B cell (primary cell): ENCODE data around the gene PTPRN2. TPM values are rescaled to one million over a fixed set of nuclear protein-coding genes. Genes with fewer than 3 reads are reported as not detected.

Experiments
- ATAC-seq: fragments of 200-7000 bp; cut with Tn5 transposase; one replicate; pipeline ENCODE4 v1.10.0; 2021; ENCODE audit warnings: low read depth, mild to moderate bottlenecking, moderate number of reproducible peaks, moderate library complexity
- CTCF ChIA-PET: fragments of 350-600 bp; sonication (Branson Sonifier 250); formaldehyde crosslinking; loops from one replicate; lab custom pipeline; 2021; ENCODE audit warnings: antibody characterized with exemption, inconsistent platforms; lab: Charles Lee
- POLR2A ChIA-PET: fragments of 350-600 bp; sonication (Branson Sonifier 250); formaldehyde crosslinking; loops from one replicate; lab custom pipeline; 2021; ENCODE audit warnings: antibody characterized with exemption; lab: Charles Lee
- DNase-seq: peaks from one replicate; pipeline ENCODE4 v3.0.0; 2013
- H2AFZ ChIP-seq: 2 replicates; pipeline ENCODE4 v1.6.1; 2012; ENCODE audit warnings: mild to moderate bottlenecking, low read depth, low read length; ENCODE audit not compliant: insufficient read depth, poor library complexity, severe bottlenecking
- H3K27ac ChIP-seq, 2 donors: 1 replicate in 1 of 2; 2 replicates in 1 of 2; pipeline ENCODE4 v1.5.1; 2012 to 2013; ENCODE audit warnings: low read length in 2 of 2, mild to moderate bottlenecking in 2 of 2, moderate library complexity in 1 of 2
- H3K27me3 ChIP-seq, 4 experiments: fragments of 200-600 bp in 1 of 4; sonication (generic) in 1 of 4; replicated peaks in 1 of 4; 1 replicate in 2 of 4; 2 replicates in 2 of 4; pipeline versions ENCODE4 v1.6.1 to v1.7.0; 2013 to 2016; ENCODE audit warnings: low read length in 3 of 4, mild to moderate bottlenecking in 2 of 4, mixed read lengths in 1 of 4, moderate library complexity in 1 of 4; ENCODE audit not compliant: insufficient read depth in 4 of 4, control insufficient read depth in 3 of 4; ENCODE audit errors: control extremely low read depth in 1 of 4
- H3K36me3 ChIP-seq, 2 experiments: replicated peaks in 1 of 2; 1 replicate in 1 of 2; 2 replicates in 1 of 2; pipeline versions ENCODE4 v1.6.1 to v1.7.1; 2013; ENCODE audit warnings: low read length in 1 of 2; ENCODE audit not compliant: insufficient read depth in 2 of 2, control insufficient read depth in 1 of 2; ENCODE audit errors: control extremely low read depth in 1 of 2, extremely low read depth in 1 of 2
- H3K4me1 ChIP-seq, 2 donors: fragments of 200-600 bp in 1 of 2; sonication (generic) in 1 of 2; 1 replicate in 1 of 2; 2 replicates in 1 of 2; pipeline versions ENCODE4 v1.5.1 to v1.6.1; 2013 to 2017; ENCODE audit warnings: low read length in 2 of 2; ENCODE audit not compliant: control insufficient read depth in 2 of 2, insufficient read depth in 2 of 2
- H3K4me2 ChIP-seq: replicated peaks from 2 replicates; pipeline ENCODE3; 2012; ENCODE audit warnings: mild to moderate bottlenecking, low read depth, low read length; ENCODE audit not compliant: poor library complexity, severe bottlenecking
- H3K4me3 ChIP-seq, 5 experiments: fragments of 200-600 bp in 1 of 5; sonication (generic) in 1 of 5; 1 replicate in 3 of 5; 2 replicates in 2 of 5; pipeline versions ENCODE4 v1.5.1 to v1.7.0; 2011 to 2016; ENCODE audit warnings: low read length in 4 of 5, mild to moderate bottlenecking in 4 of 5, low read depth in 2 of 5, control low read depth in 1 of 5, moderate library complexity in 1 of 5; ENCODE audit not compliant: insufficient read depth in 1 of 5; ENCODE audit errors: control extremely low read depth in 1 of 5, extremely low read depth in 1 of 5
- H3K79me2 ChIP-seq: fragments of 200-600 bp; sonication (generic); one replicate; pipeline ENCODE4 v1.6.0; 2016; ENCODE audit warnings: low read length; ENCODE audit not compliant: control insufficient read depth, insufficient read depth
- H3K9ac ChIP-seq: fragments of 200-600 bp; sonication (generic); 2 replicates; pipeline ENCODE4 v1.6.1; 2017; ENCODE audit warnings: mild to moderate bottlenecking, low read length, moderate library complexity
- H3K9me3 ChIP-seq, 3 donors: one replicate each; pipeline versions ENCODE4 v1.6.1 to v1.7.1; 2013; ENCODE audit warnings: low read length in 2 of 3; ENCODE audit not compliant: control insufficient read depth in 2 of 3, insufficient read depth in 1 of 3; ENCODE audit errors: control extremely low read depth in 1 of 3
- H4K20me1 ChIP-seq: 2 replicates; pipeline ENCODE4 v1.6.0; 2012; ENCODE audit warnings: mild to moderate bottlenecking, low read length; ENCODE audit not compliant: insufficient read depth, control insufficient read depth, poor library complexity, severe bottlenecking
- H3K27ac Mint-ChIP-seq: one replicate; pipeline ENCODE4 v1.8.0; 2021; ENCODE audit warnings: mixed read lengths
- H3K27me3 Mint-ChIP-seq: one replicate; pipeline ENCODE4 v1.8.0; 2021; ENCODE audit warnings: mixed read lengths
- H3K4me1 Mint-ChIP-seq: one replicate; pipeline ENCODE4 v1.8.0; 2021; ENCODE audit warnings: mixed read lengths
- H3K4me3 Mint-ChIP-seq: one replicate; pipeline ENCODE4 v1.8.0; 2021; ENCODE audit warnings: mixed read lengths
- H3K9me3 Mint-ChIP-seq: one replicate; pipeline ENCODE4 v1.8.0; 2022; ENCODE audit warnings: mixed read lengths; ENCODE audit not compliant: insufficient read depth
- EZH2 ChIP-seq: IDR thresholded peaks from 2 replicates; pipeline ENCODE4 v1.6.1; 2012; ENCODE audit warnings: borderline replicate concordance, low read depth, mild to moderate bottlenecking, moderate library complexity, low read length; ENCODE audit not compliant: insufficient read depth, poor library complexity, severe bottlenecking
- WGBS: methylation state at CpG from one replicate; pipeline ENCODE4 v1.1.5; 2013; ENCODE audit warnings: missing lambda C conversion rate; ENCODE audit not compliant: insufficient coverage; 5-methylcytosine and 5-hydroxymethylcytosine counted together
- intact Hi-C: fragments of 100-400 bp; cut with micrococcal nuclease; formaldehyde crosslinking; loops from one replicate; pipeline ENCODE4 v1.10.0; 2022
- polyA plus RNA-seq: library from polyadenylated mRNA; depleted of rRNA; stranded (reverse); fragments of >200 nt; gene quantifications from 2 replicates; pipeline ENCODE4 v1.2.3, GENCODE V29; 2012
- total RNA-seq, 2 donors: library from RNA; stranded (reverse); fragments of 120-200 nt in 1 of 2; gene quantifications; 1 replicate in 1 of 2; 2 replicates in 1 of 2; pipeline versions ENCODE4 v1.2.3 to v1.2.4, GENCODE V29; 2013 to 2022
- TF ChIP-seq, protein P1 (sequence below): fragments of 200-600 bp; IDR thresholded peaks from one replicate; pipeline ENCODE4 v1.8.0; 2022; ENCODE audit warnings: antibody characterized with exemption, mild to moderate bottlenecking

Gene PTPRN2
- total and polyA plus RNA-seq, 2 donors (not counting 1 experiment from before 2014, with no cell fraction given), result 2.0 to 5.0 TPM

GRCh38 chr7:157972914-157973313 lies 614.7 kb downstream of the PTPRN2 start:
- DNase-seq, result no peak
- no peak overlapping the region for H3K4me2 ChIP-seq
- TF ChIP-seq, protein P1, sequence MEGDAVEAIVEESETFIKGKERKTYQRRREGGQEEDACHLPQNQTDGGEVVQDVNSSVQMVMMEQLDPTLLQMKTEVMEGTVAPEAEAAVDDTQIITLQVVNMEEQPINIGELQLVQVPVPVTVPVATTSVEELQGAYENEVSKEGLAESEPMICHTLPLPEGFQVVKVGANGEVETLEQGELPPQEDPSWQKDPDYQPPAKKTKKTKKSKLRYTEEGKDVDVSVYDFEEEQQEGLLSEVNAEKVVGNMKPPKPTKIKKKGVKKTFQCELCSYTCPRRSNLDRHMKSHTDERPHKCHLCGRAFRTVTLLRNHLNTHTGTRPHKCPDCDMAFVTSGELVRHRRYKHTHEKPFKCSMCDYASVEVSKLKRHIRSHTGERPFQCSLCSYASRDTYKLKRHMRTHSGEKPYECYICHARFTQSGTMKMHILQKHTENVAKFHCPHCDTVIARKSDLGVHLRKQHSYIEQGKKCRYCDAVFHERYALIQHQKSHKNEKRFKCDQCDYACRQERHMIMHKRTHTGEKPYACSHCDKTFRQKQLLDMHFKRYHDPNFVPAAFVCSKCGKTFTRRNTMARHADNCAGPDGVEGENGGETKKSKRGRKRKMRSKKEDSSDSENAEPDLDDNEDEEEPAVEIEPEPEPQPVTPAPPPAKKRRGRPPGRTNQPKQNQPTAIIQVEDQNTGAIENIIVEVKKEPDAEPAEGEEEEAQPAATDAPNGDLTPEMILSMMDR, result no peak
- no peak for TF ChIP-seq EZH2
- ChIA-PET POLR2A (no interaction called here), CTCF (no interaction called here)
- H3K4me3 ChIP-seq, result no peak overlapping the region
- no peaks in the 10 kb centered on the region for H4K20me1 ChIP-seq
- Mint-ChIP-seq H3K9me3 (peaks cover 14% of the 10 kb centered on the region), H3K27me3 (no peaks in the 10 kb centered on the region), H3K27ac (no peak overlapping the region), H3K4me1 (no peaks in the 10 kb centered on the region), H3K4me3 (no peak overlapping the region)
- no peak overlapping the region for H3K27ac ChIP-seq
- no peaks in the 10 kb centered on the region for H3K4me1 ChIP-seq
- no peak overlapping the region for H2AFZ ChIP-seq
- no peaks in the 10 kb centered on the region for H3K27me3 ChIP-seq
- no peaks in the 10 kb centered on the region for H3K79me2 ChIP-seq
- no peak for ATAC-seq
- 90% methylated on average over 5 of the region's 5 CpGs for WGBS
- no peaks in the 10 kb centered on the region for H3K36me3 ChIP-seq
- no peak overlapping the region for H3K9ac ChIP-seq
- peaks cover 0 to 74% (median 29%) of the 10 kb centered on the region in 3 donors for H3K9me3 ChIP-seq
- intact Hi-C loops, result no loop called here

DNA sequence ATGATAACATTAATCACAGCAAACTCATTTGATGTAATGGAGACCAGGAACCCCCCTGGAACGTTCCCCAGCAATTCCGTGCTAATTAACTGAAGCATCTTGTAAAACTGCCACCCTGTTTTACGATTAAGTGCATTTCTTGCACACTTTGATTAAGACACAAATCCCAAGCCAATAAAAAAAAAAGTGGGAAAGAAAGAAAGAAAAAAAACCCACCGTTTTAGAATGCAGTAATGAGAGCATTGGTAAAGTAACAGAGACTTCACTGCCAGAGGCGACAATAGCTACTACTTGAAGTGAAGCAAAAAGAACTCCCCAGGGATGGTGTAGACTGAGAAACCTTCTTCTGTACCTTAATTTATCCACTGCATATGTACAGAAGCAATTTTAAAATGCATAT lies 616.1 kb downstream of the PTPRN2 start:
- Histone ChIP-seq H3K27me3 (no peaks in the 10 kb centered on the region), H3K4me3 (no peak overlapping the region), H3K4me1 (no peaks in the 10 kb centered on the region), H2AFZ (no peak overlapping the region), H4K20me1 (no peaks in the 10 kb centered on the region), H3K36me3 (no peaks in the 10 kb centered on the region), H3K79me2 (no peaks in the 10 kb centered on the region), H3K4me2 (no peak overlapping the region), H3K27ac (no peak overlapping the region), H3K9me3 (peaks cover 0 to 70% (median 29%) of the 10 kb centered on the region in 3 donors), H3K9ac (no peak overlapping the region)
- CTCF ChIA-PET, result no interaction called here
- POLR2A ChIA-PET, result no interaction called here
- no peak for DNase-seq
- Mint-ChIP-seq H3K4me1 (no peaks in the 10 kb centered on the region), H3K4me3 (no peak overlapping the region), H3K27ac (no peak overlapping the region), H3K9me3 (peaks cover 14% of the 10 kb centered on the region), H3K27me3 (no peaks in the 10 kb centered on the region)
- intact Hi-C loops, result no loop called here
- 60% methylated on average over 1 of the region's 5 CpGs for WGBS
- no peak for ATAC-seq
- TF ChIP-seq EZH2, result no peak
- TF ChIP-seq, protein P1, result no peak
